ENCODE results near the gene LRRC1. TPM values are rescaled to one million over a fixed set of nuclear protein-coding genes. Genes with fewer than 3 reads are reported as not detected.

The LRRC1 gene
- total RNA-seq, 1 donor from 2014 or later, result 18.4 TPM

- no peak for DNase-seq
Measured at GRCh38 chr6:53818858-53819609, 24.2 kb downstream of the LRRC1 start.

- no peak for DNase-seq
Measured at GRCh38 chr6:53822401-53823125, 27.8 kb downstream of the LRRC1 start.

GRCh38 chr6:53824714-53825113, 29.9 kb downstream of the LRRC1 start:
- no peak for DNase-seq

GRCh38 chr6:53825532-53826321, 30.9 kb downstream of the LRRC1 start:
- DNase-seq, result no peak

GRCh38 chr6:53827531-53827930, 32.7 kb downstream of the LRRC1 start:
- no peak for DNase-seq

- DNase-seq, result no peak
Measured at GRCh38 chr6:53828215-53828614, 33.4 kb downstream of the LRRC1 start.

- no peak for DNase-seq
Measured at GRCh38 chr6:53828966-53829697, 34.3 kb downstream of the LRRC1 start.

- DNase-seq, result no peak
Measured at GRCh38 chr6:53829698-53830221, 35.0 kb downstream of the LRRC1 start.

GRCh38 chr6:53830366-53830765, 35.6 kb downstream of the LRRC1 start:
- DNase-seq, result peak; percentile 37

- DNase-seq, result no peak
Measured at GRCh38 chr6:53831081-53831869, 36.5 kb downstream of the LRRC1 start.

- DNase-seq, result no peak
Measured at GRCh38 chr6:53831936-53832660, 37.3 kb downstream of the LRRC1 start.

GRCh38 chr6:53833155-53833554, 38.4 kb downstream of the LRRC1 start:
- DNase-seq, result no peak

- DNase-seq, result no peak
Measured at GRCh38 chr6:53834132-53834531, 39.3 kb downstream of the LRRC1 start.

- no peak for DNase-seq
Measured at GRCh38 chr6:53837865-53838769, 43.3 kb downstream of the LRRC1 start.

GRCh38 chr6:53840027-53840426, 45.2 kb downstream of the LRRC1 start:
- DNase-seq, result no peak

- no peak for DNase-seq
Measured at GRCh38 chr6:53845280-53846195, 50.7 kb downstream of the LRRC1 start.

- no peak for DNase-seq
Measured at GRCh38 chr6:53846250-53846649, 51.4 kb downstream of the LRRC1 start.

- no peak for DNase-seq
Measured at GRCh38 chr6:53847796-53848314, 53.0 kb downstream of the LRRC1 start.

Measured in skin of body (tissue), 2 donors.